ENCODE data around the gene ARMS2.

GRCh38 chr10:122449153-122449552 lies 5.3 kb upstream of the ARMS2 start:
- TF ChIP-seq POLR2A (IDR thresholded peaks at IDR 0.05), result no peak
- TF ChIP-seq CTCF (IDR thresholded peaks at IDR 0.05), result no peak
- TF ChIP-seq EP300 (IDR thresholded peaks at IDR 0.05), result no peak

Measured in ovary (tissue), 3 donors.